NCI-H82 (cell line): ENCODE data around the gene TYW3.
"Not testable (repeated sequence)": the region's sequence is repeated elsewhere in the genome, so short reads cannot be mapped to it uniquely, and the experiment has no call there.

Source experiments
- DNase-seq: peaks from one replicate; lab custom pipeline; 2025; lab: John Stamatoyannopoulos, UW

Gene TYW3

GRCh38 chr1:74731399-74732052 lies 1.4 kb upstream of the TYW3 start:
- DNase-seq, result peak; percentile 12

GRCh38 chr1:74732071-74732946 lies 643 bp upstream of the TYW3 start:
- DNase-seq, result peak; percentile 71

GRCh38 chr1:74733604-74734484 lies 892 bp downstream of the TYW3 start:
- peak; percentile 91 for DNase-seq

- DNase-seq, result no peak
Observed at GRCh38 chr1:74737333-74737732, 4.4 kb downstream of the TYW3 start.

GRCh38 chr1:74740307-74740980 lies 7.5 kb downstream of the TYW3 start:
- DNase-seq, result not testable (repeated sequence)

- DNase-seq, result not testable (repeated sequence)
Observed at GRCh38 chr1:74745247-74745646, 12.3 kb downstream of the TYW3 start.

GRCh38 chr1:74748960-74749359 lies 16.0 kb downstream of the TYW3 start:
- DNase-seq, result no peak

- no peak for DNase-seq
Observed at GRCh38 chr1:74753104-74753503, 20.2 kb downstream of the TYW3 start.

GRCh38 chr1:74755475-74755874 lies 22.5 kb downstream of the TYW3 start:
- no peak for DNase-seq

GRCh38 chr1:74756650-74757049 lies 23.7 kb downstream of the TYW3 start:
- DNase-seq, result not testable (repeated sequence)

- no peak for DNase-seq
Observed at GRCh38 chr1:74763807-74764206, 30.9 kb downstream of the TYW3 start.

GRCh38 chr1:74766579-74766978 lies 33.6 kb downstream of the TYW3 start:
- DNase-seq, result no peak

GRCh38 chr1:74767490-74767889 lies 34.5 kb downstream of the TYW3 start:
- peak; percentile 55 for DNase-seq

GRCh38 chr1:74771913-74772515 lies 39.1 kb downstream of the TYW3 start:
- DNase-seq, result peak; percentile 81

- DNase-seq, result no peak
Observed at GRCh38 chr1:74772945-74773344, 40.0 kb downstream of the TYW3 start.

- no peak for DNase-seq
Observed at GRCh38 chr1:74773582-74773981, 40.6 kb downstream of the TYW3 start.

GRCh38 chr1:74775735-74776134 lies 42.8 kb downstream of the TYW3 start:
- no peak for DNase-seq

- no peak for DNase-seq
Observed at GRCh38 chr1:74777525-74777924, 44.6 kb downstream of the TYW3 start.

- no peak for DNase-seq
Observed at GRCh38 chr1:74779750-74780149, 46.8 kb downstream of the TYW3 start.

GRCh38 chr1:74780594-74780993 lies 47.6 kb downstream of the TYW3 start:
- no peak for DNase-seq

- DNase-seq, result no peak
Observed at GRCh38 chr1:74785944-74786343, 53.0 kb downstream of the TYW3 start.
